Bronchial epithelial cell (primary cell): Measurements from ENCODE around the gene ST3GAL3. TPM values are rescaled to one million over a fixed set of nuclear protein-coding genes. Genes with fewer than 3 reads are reported as not detected.

Experiments
- DNase-seq: peaks from one replicate; pipeline ENCODE4 v3.0.0-alpha.2; 2010; ENCODE audit warnings: low read depth
- FAIRE-seq: peaks from 2 replicates; lab custom pipeline; 2011; peaks lifted over from hg19 to GRCh38; lab: Jason Lieb, UNC
- H3K27me3 ChIP-seq: 2 replicates; pipeline ENCODE4 v1.5.1; 2011; ENCODE audit warnings: low read length; ENCODE audit not compliant: control insufficient read depth, insufficient read depth
- H3K36me3 ChIP-seq: 2 replicates; pipeline ENCODE4 v1.5.1; 2011; ENCODE audit warnings: low read length; ENCODE audit not compliant: control insufficient read depth, insufficient read depth
- H3K4me3 ChIP-seq: 2 replicates; pipeline ENCODE4 v1.5.1; 2011; ENCODE audit warnings: mild to moderate bottlenecking, low read depth, low read length, control low read depth
- CTCF ChIP-seq: IDR thresholded peaks from 2 replicates; pipeline ENCODE4 v1.5.1; 2011; ENCODE audit warnings: mild to moderate bottlenecking, moderate library complexity, low read length, control low read depth, inconsistent platforms; ENCODE audit not compliant: insufficient read depth, severe bottlenecking
- total RNA-seq: library from RNA; depleted of rRNA; stranded (reverse); fragments of >200 nt; gene quantifications from 2 replicates; pipeline ENCODE4 v1.2.1, GENCODE V29; 2014

Gene ST3GAL3
- total RNA-seq, 1 donor from 2014 or later, result 10.3 TPM

- TF ChIP-seq CTCF, result no peak
- no peak for FAIRE-seq
Observed at GRCh38 chr1:43729816-43730463, 22.6 kb downstream of the ST3GAL3 start.

GRCh38 chr1:43731867-43732531 is 24.7 kb downstream of the ST3GAL3 start:
- Histone ChIP-seq H3K36me3 (no peaks in the 10 kb centered on the region), H3K27me3 (no peaks in the 10 kb centered on the region), H3K4me3 (no peak overlapping the region)
- no peak for FAIRE-seq
- TF ChIP-seq CTCF, result no peak
- DNase-seq, result no peak

More at GRCh38 chr1:43729816-43730463, 22.6 kb downstream of the ST3GAL3 start:
- Histone ChIP-seq H3K36me3 (no peaks in the 10 kb centered on the region), H3K27me3 (no peaks in the 10 kb centered on the region), H3K4me3 (no peak overlapping the region)
- DNase-seq, result no peak

GRCh38 chr1:43736819-43737218 is 29.5 kb downstream of the ST3GAL3 start:
- no peaks in the 10 kb centered on the region for H3K36me3 ChIP-seq
- no peak for FAIRE-seq

DNA sequence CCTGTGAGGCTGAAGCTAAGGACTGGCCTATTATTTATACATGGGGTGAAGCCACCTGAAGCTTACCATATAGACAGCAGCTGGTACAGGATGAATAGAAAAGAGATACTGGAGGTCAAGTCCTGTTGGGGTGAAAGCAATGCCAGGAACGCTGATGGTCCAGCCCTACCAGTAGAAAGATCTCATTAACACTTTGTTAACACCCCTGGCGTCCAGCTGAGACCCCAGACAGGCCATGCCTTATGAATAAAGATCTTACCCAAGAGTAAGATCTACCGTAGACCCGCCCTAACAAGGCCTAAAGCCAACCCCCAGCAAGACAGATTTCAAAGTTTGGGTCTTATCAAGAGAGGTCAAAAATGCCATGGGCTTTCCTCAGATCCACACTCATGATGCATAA is 34.7 kb downstream of the ST3GAL3 start:
- no peaks in the 10 kb centered on the region for H3K36me3 ChIP-seq
- H3K4me3 ChIP-seq, result no peak overlapping the region
- DNase-seq (no peak), FAIRE-seq (no peak)
- TF ChIP-seq CTCF, result no peak
- no peaks in the 10 kb centered on the region for H3K27me3 ChIP-seq

More at GRCh38 chr1:43736819-43737218, 29.5 kb downstream of the ST3GAL3 start:
- no peak for TF ChIP-seq CTCF
- H3K4me3 ChIP-seq, result no peak overlapping the region
- no peak for DNase-seq
- no peaks in the 10 kb centered on the region for H3K27me3 ChIP-seq

DNA sequence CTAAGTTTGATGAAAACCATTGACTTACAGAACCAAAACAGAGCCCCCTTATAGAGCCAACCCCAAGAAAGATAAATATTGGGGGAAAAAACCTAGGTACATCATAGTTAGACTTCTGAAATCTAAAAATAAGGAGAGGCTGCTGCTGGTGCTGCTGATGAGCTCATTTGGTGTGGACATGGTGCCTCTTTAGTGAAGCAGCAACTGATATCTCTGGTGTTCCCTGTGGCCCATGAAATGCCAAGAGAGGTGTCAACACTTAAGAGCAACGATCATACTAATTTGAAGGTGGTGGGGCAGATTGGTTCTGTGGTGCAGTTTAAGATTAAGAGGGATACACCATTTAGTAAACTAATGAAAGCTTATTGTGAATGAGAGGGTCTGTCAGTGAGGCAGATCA is 35.9 kb downstream of the ST3GAL3 start:
- TF ChIP-seq CTCF, result no peak
- FAIRE-seq (no peak), DNase-seq (no peak)
- H3K36me3 ChIP-seq, result no peaks in the 10 kb centered on the region
- no peaks in the 10 kb centered on the region for H3K27me3 ChIP-seq
- H3K4me3 ChIP-seq, result no peak overlapping the region
